ENCODE measurements around the gene HERC6.
A peak's percentile ranks its signal among the peaks of the same experiment; 100 is the strongest.
"Not testable (repeated sequence)": the region's sequence is repeated elsewhere in the genome, so short reads cannot be mapped to it uniquely, and the experiment has no call there.

Gene HERC6

DNA sequence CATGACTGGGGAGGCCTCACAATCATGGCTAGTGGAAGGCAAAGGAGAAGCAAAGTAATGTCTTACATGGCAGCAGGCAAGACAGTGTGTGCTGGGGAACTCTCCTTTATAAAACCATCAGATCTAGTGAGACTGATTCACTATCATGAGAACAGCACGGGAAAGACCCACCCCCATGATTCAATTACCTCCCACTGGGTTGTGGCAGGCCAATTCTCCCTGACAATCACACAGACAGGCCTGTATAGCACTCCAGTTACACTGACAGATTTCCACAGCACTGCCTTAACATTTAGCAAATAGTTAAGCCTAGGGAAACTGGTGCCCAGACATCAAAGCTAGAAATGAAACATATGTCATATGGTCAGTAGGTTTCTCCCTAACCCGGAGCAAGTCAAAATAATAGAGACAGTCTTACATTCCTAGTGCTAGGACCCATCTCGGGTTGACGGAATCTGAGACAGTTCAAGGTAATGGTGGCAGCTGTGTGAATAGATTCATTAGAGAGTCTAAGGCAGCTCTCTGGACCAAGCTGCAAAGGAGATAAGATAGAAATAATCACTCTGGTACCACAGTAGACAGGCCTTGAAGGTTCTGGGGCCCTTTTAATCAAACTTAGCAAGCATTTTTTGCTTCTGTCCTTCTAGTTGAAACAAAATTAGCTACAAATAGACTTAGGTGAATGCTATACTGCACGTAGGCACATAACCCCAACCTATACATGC lies 68.9 kb downstream of the HERC6 start:
- Histone ChIP-seq H3K4me3 (ENCODE audit: low read length) (no peak overlapping the region), H3K27ac (ENCODE audit: low read depth, low read length) (no peak overlapping the region), H3K4me1 (ENCODE audit: insufficient read depth, low read length) (peaks cover 8% of the 10 kb centered on the region), H3K9me3 (ENCODE audit: insufficient read depth, low read depth, low read length) (peaks cover 2% of the 10 kb centered on the region; the same call in 1 of the 2 replicates), H3K9ac (ENCODE audit: low read depth, low read length) (no peak overlapping the region), H3K36me3 (ENCODE audit: insufficient read depth, low read length) (no peaks in the 10 kb centered on the region; the same call in 1 of the 2 replicates), H3K27me3 (ENCODE audit: insufficient read depth, low read length) (no peaks in the 10 kb centered on the region)
- 85% methylated on average over 5 of the region's 5 CpGs for WGBS

DNA sequence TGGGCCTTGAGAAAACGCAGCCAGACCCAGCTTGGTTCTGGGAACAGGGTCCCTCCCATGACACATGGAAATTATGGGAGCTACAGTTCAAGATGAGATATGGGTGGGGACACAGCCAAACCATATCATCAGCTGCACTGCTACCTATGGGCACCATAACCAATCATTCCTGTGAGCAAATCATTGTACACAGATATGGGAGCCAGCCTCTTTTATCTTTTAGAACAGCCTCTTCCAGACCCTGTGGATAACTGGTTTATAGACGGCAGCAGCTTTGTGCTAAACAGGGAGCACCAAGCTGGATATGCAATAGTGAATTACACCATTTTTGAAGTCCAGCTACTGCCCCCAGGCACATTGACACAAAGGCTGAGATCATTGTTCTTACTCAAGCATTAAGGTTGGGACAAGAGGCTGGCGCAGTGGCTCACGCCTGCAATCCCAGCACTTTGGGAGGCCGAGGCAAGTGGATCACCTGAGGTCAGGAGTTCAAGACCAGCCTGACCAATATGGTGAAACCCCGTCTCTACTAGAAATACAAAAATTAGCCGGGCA lies 69.6 kb downstream of the HERC6 start:
- not testable (repeated sequence) for H3K9ac ChIP-seq (ENCODE audit: low read depth, low read length); H3K27ac ChIP-seq (ENCODE audit: low read depth, low read length); H3K4me3 ChIP-seq (ENCODE audit: low read length); H3K27me3 ChIP-seq (ENCODE audit: insufficient read depth, low read length); H3K9me3 ChIP-seq (ENCODE audit: insufficient read depth, low read depth, low read length); H3K36me3 ChIP-seq (ENCODE audit: insufficient read depth, low read length); H3K4me1 ChIP-seq (ENCODE audit: insufficient read depth, low read length)
- 97% methylated on average over 7 of the region's 7 CpGs for WGBS

GRCh38 chr4:88448889-88449288 lies 70.2 kb downstream of the HERC6 start:
- Histone ChIP-seq H3K27ac (ENCODE audit: low read depth, low read length) (no peak overlapping the region), H3K9me3 (ENCODE audit: insufficient read depth, low read depth, low read length) (peaks cover 4% of the 10 kb centered on the region; the same call in 1 of the 2 replicates), H3K9ac (ENCODE audit: low read depth, low read length) (no peak overlapping the region), H3K27me3 (ENCODE audit: insufficient read depth, low read length) (no peaks in the 10 kb centered on the region), H3K4me3 (ENCODE audit: low read length) (no peak overlapping the region), H3K4me1 (ENCODE audit: insufficient read depth, low read length) (no peaks in the 10 kb centered on the region; the same call in 1 of the 2 replicates), H3K36me3 (ENCODE audit: insufficient read depth, low read length) (no peaks in the 10 kb centered on the region)

DNA sequence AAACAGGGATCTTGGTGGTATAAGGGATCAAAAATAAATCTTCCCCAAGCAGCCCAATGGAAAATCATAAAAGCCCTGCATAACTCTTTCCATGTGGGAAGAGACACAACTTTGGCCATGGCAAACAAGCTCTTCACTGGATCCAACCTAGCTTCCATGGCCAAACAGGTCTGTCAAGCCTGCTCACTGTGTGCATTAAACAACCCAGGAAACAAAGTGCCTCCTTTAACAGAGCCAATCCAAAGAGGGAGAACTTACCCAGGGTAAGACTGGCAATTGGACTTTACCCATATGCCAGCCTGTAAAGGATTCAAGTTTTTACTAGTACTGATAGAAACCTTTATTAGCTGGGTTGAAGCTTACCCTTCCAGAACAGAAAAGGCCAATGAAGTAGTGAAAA lies 70.6 kb downstream of the HERC6 start:
- Histone ChIP-seq H3K9me3 (ENCODE audit: insufficient read depth, low read depth, low read length) (peaks cover 4% of the 10 kb centered on the region; the same call in 1 of the 2 replicates), H3K27me3 (ENCODE audit: insufficient read depth, low read length) (no peaks in the 10 kb centered on the region), H3K36me3 (ENCODE audit: insufficient read depth, low read length) (no peaks in the 10 kb centered on the region)

DNA sequence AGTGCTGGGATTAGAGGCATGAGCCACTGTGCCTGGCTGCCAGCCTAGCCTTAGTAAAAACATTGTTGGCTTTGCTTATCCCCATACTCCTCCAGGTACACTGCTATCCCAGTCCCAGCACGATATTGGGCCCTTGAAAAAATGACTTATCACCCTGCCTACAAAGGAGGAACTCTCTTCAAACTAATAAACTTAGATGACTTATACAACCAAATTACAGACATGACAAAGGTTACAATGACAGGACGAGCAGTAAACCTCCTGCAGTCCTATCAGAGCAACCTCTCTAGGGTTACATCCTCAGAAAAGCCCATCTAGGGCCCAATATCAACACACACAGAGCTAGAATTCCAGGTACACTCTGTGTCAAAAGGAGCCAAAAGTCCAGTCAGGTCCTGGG lies 72.6 kb downstream of the HERC6 start:
- no peak overlapping the region for H3K4me3 ChIP-seq (ENCODE audit: low read length)
- no peak overlapping the region for H3K9ac ChIP-seq (ENCODE audit: low read depth, low read length)
- no peaks in the 10 kb centered on the region for H3K36me3 ChIP-seq (ENCODE audit: insufficient read depth, low read length)
- H3K9me3 ChIP-seq (ENCODE audit: insufficient read depth, low read depth, low read length) = peaks cover 4% of the 10 kb centered on the region; the same call in 1 of the 2 replicates
- H3K4me1 ChIP-seq (ENCODE audit: insufficient read depth, low read length) = no peaks in the 10 kb centered on the region; the same call in 1 of the 2 replicates
- 94% methylated on average over 2 of the region's 2 CpGs for WGBS
- no peak overlapping the region for H3K27ac ChIP-seq (ENCODE audit: low read depth, low read length)
- no peaks in the 10 kb centered on the region for H3K27me3 ChIP-seq (ENCODE audit: insufficient read depth, low read length)

More for the DNA sequence above, 70.6 kb downstream of the HERC6 start:
- Histone ChIP-seq H3K27ac (ENCODE audit: low read depth, low read length) (no peak overlapping the region), H3K9ac (ENCODE audit: low read depth, low read length) (no peak overlapping the region), H3K4me3 (ENCODE audit: low read length) (no peak overlapping the region), H3K4me1 (ENCODE audit: insufficient read depth, low read length) (no peaks in the 10 kb centered on the region)

- Histone ChIP-seq H3K9ac (ENCODE audit: low read depth, low read length) (no peak overlapping the region), H3K4me3 (ENCODE audit: low read length) (no peak overlapping the region), H3K4me1 (ENCODE audit: insufficient read depth, low read length) (no peaks in the 10 kb centered on the region; the same call in 1 of the 2 replicates), H3K9me3 (ENCODE audit: insufficient read depth, low read depth, low read length) (peaks cover 4% of the 10 kb centered on the region; the same call in 1 of the 2 replicates), H3K27ac (ENCODE audit: low read depth, low read length) (no peak overlapping the region), H3K27me3 (ENCODE audit: insufficient read depth, low read length) (peaks cover 13% of the 10 kb centered on the region), H3K36me3 (ENCODE audit: insufficient read depth, low read length) (no peaks in the 10 kb centered on the region)
- 95% methylated on average over 2 of the region's 2 CpGs for WGBS
These were observed 74.3 kb downstream of the HERC6 start for GRCh38 chr4:88452912-88453311.

GRCh38 chr4:88456670-88457306 lies 78.1 kb downstream of the HERC6 start, which contains the start of gene HERC5:
HERC5 (plus strand) TSS chr4:88457119; CDS start chr4:88457270, 151 bp downstream.
- Histone ChIP-seq H3K27me3 (ENCODE audit: insufficient read depth, low read length) (peaks cover 34% of the 10 kb centered on the region), H3K9me3 (ENCODE audit: insufficient read depth, low read depth, low read length) (peaks cover 4% of the 10 kb centered on the region; the same call in 1 of the 2 replicates), H3K27ac (ENCODE audit: low read depth, low read length) (peak within 1 kb of the TSS; percentile 24; the same call in 1 of the 2 replicates), H3K4me1 (ENCODE audit: insufficient read depth, low read length) (peaks cover 6% of the 10 kb centered on the region; the same call in 1 of the 2 replicates), H3K4me3 (ENCODE audit: low read length) (peak within 1 kb of the TSS; percentile 51), H3K36me3 (ENCODE audit: insufficient read depth, low read length) (no peaks in the 10 kb centered on the region), H3K9ac (ENCODE audit: low read depth, low read length) (peak within 1 kb of the TSS; percentile 45)
- WGBS = under 1% methylated on average over 57 of the region's 57 CpGs

DNA sequence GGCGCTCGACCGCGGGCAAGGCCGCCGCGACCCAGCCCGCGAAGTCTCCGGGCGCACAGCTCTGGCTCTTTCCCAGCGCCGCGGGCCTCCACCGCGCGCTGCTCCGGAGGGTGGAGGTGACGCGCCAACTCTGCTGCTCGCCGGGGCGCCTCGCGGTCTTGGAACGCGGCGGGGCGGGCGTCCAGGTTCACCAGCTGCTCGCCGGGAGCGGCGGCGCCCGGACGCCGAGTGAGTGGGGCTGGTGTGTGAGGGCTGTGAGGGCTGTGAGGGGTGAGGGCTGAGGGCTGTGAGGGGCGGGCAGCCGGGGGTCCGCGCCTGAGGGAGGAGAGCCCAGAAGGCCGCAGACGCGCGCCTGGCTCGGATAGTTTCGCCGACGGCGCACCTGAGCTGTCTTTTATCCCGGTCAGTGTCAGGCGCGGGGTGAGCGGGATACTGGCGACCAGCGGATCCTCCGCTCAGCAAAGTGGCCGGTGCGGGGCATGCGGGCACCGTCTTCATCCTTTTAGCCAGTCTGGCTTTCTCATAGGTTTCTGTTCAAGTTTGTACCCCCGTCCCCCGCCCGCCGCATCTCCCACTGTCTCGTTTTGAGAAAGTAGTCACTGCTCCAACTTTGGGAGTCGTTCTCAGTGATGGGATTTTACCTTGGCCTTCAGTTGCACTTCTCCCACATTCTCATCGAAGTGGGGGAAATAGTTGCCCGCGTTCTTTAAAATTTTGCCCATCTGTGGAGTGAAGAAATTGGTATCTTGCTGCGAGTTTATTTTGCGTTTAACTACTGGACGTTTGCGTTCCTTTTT lies 78.9 kb downstream of the HERC6 start:
- H3K27ac ChIP-seq (ENCODE audit: low read depth, low read length) = peak overlapping the region; percentile 24; the same call in 1 of the 2 replicates
- peaks cover 4% of the 10 kb centered on the region; the same call in 1 of the 2 replicates for H3K9me3 ChIP-seq (ENCODE audit: insufficient read depth, low read depth, low read length)
- 2% methylated on average over 75 of the region's 75 CpGs for WGBS
- H3K36me3 ChIP-seq (ENCODE audit: insufficient read depth, low read length) = no peaks in the 10 kb centered on the region
- peak overlapping the region; percentile 45 for H3K9ac ChIP-seq (ENCODE audit: low read depth, low read length)
- H3K27me3 ChIP-seq (ENCODE audit: insufficient read depth, low read length) = peaks cover 34% of the 10 kb centered on the region
- H3K4me1 ChIP-seq (ENCODE audit: insufficient read depth, low read length) = peaks cover 6% of the 10 kb centered on the region; the same call in 1 of the 2 replicates
- peak overlapping the region; percentile 51 for H3K4me3 ChIP-seq (ENCODE audit: low read length)

GRCh38 chr4:88458104-88458740 lies 79.6 kb downstream of the HERC6 start:
- H3K27ac ChIP-seq (ENCODE audit: low read depth, low read length) = no peak overlapping the region
- 43% methylated on average over 6 of the region's 7 CpGs for WGBS
- peaks cover 34% of the 10 kb centered on the region for H3K27me3 ChIP-seq (ENCODE audit: insufficient read depth, low read length)
- H3K36me3 ChIP-seq (ENCODE audit: insufficient read depth, low read length) = no peaks in the 10 kb centered on the region; the same call in 1 of the 2 replicates
- peaks cover 6% of the 10 kb centered on the region; the same call in 1 of the 2 replicates for H3K4me1 ChIP-seq (ENCODE audit: insufficient read depth, low read length)
- H3K9me3 ChIP-seq (ENCODE audit: insufficient read depth, low read depth, low read length) = no peaks in the 10 kb centered on the region
- no peak overlapping the region for H3K9ac ChIP-seq (ENCODE audit: low read depth, low read length)
- peak overlapping the region; percentile 51 for H3K4me3 ChIP-seq (ENCODE audit: low read length)

DNA sequence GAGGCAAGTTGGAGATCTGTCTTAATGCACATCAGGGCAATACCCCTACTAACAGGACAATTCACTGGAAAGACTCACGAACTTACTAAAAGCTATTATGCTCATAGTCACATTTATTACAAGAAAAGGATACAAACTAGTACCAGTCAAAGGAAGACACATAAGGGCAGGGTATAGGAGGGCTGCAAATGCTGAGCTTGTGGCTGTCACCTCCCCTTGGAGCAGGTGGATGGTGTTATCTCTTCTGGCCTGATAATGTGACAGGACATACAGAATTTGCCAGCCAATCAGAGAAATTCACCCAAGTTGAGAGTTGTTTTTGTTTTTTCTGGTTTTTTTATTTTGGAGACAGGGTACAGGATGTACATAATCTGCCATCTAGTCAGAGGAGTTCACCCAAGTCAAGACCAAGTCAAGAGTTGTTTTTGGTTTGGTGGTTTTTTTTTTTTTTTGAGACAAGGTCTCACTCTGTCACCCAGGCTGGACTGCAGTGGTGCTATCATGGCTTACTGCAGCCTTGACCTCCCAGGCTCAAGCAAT lies 87.1 kb downstream of the HERC6 start:
- Histone ChIP-seq H3K27me3 (ENCODE audit: insufficient read depth, low read length) (no peaks in the 10 kb centered on the region), H3K4me3 (ENCODE audit: low read length) (no peak overlapping the region), H3K36me3 (ENCODE audit: insufficient read depth, low read length) (peaks cover 13% of the 10 kb centered on the region; the same call in 1 of the 2 replicates), H3K9me3 (ENCODE audit: insufficient read depth, low read depth, low read length) (no peaks in the 10 kb centered on the region), H3K27ac (ENCODE audit: low read depth, low read length) (no peak overlapping the region), H3K4me1 (ENCODE audit: insufficient read depth, low read length) (no peaks in the 10 kb centered on the region), H3K9ac (ENCODE audit: low read depth, low read length) (no peak overlapping the region)
- 91% methylated on average over 1 of the region's 1 CpG for WGBS
